MM.1S (cell line): Measurements from ENCODE around the gene FXYD3.

Experiments used
- EZH2phosphoT487 ChIP-seq: fragments of 300-600 bp; sonication (generic); IDR thresholded peaks from 2 replicates; pipeline ENCODE4 v1.6.1; 2018; ENCODE audit warnings: antibody characterized with exemption, low read length
- TF ChIP-seq, protein P1 (sequence below): fragments of 300-600 bp; sonication (generic); IDR thresholded peaks from 2 replicates; pipeline ENCODE4 v1.5.1; 2016; ENCODE audit warnings: antibody characterized with exemption, low read length, mixed read lengths

DNA sequence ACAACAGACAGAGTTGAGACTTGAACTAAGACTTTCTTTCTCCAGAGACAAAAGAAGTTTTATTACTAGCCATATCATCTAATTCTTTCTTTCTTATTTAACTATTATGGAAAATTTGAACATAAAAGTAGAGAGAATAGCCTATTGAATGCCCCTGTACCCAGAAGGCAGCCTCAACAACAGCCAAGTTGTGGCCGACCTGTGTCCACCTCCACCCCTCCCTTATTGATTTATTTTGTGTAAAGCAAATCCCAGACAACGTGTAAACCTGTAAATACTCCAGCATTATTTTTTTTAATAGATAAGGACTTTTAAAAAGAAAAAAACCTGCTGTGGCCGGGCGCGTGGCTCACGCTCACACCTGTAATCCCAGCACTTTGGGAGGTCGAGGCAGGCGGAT is 26.1 kb upstream of the FXYD3 start:
- TF ChIP-seq, protein P1, sequence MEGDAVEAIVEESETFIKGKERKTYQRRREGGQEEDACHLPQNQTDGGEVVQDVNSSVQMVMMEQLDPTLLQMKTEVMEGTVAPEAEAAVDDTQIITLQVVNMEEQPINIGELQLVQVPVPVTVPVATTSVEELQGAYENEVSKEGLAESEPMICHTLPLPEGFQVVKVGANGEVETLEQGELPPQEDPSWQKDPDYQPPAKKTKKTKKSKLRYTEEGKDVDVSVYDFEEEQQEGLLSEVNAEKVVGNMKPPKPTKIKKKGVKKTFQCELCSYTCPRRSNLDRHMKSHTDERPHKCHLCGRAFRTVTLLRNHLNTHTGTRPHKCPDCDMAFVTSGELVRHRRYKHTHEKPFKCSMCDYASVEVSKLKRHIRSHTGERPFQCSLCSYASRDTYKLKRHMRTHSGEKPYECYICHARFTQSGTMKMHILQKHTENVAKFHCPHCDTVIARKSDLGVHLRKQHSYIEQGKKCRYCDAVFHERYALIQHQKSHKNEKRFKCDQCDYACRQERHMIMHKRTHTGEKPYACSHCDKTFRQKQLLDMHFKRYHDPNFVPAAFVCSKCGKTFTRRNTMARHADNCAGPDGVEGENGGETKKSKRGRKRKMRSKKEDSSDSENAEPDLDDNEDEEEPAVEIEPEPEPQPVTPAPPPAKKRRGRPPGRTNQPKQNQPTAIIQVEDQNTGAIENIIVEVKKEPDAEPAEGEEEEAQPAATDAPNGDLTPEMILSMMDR = no peak
- no peak for TF ChIP-seq EZH2phosphoT487
